GM23248 (cell line): ENCODE data around the gene TJP2.

Experiments used
- EZH2 ChIP-seq: fragments of 200-600 bp; sonication (generic); IDR thresholded peaks from 2 replicates; pipeline ENCODE4 v1.6.1; 2018; ENCODE audit warnings: antibody characterized with exemption, mild to moderate bottlenecking; ENCODE audit not compliant: insufficient read depth, poor library complexity, severe bottlenecking
- EZH2phosphoT487 ChIP-seq: fragments of 200-600 bp; sonication (generic); IDR thresholded peaks from 2 replicates; pipeline ENCODE4 v1.6.1; 2018; ENCODE audit warnings: antibody characterized with exemption, moderate library complexity, mild to moderate bottlenecking, low read depth; ENCODE audit not compliant: insufficient read depth

- TF ChIP-seq EZH2 (no peak), EZH2phosphoT487 (no peak)
These were observed 40.9 kb downstream of the TJP2 start for GRCh38 chr9:69214939-69215338.
